HG03139 (cell line): ENCODE measurements around the gene TACC2.

Experiments used
- ATAC-seq: cut with Tn5 transposase; IDR thresholded peaks from one replicate; pipeline ENCODE4 v1.9.1; 2021; ENCODE audit not compliant: unreplicated experiment

The TACC2 gene

DNA sequence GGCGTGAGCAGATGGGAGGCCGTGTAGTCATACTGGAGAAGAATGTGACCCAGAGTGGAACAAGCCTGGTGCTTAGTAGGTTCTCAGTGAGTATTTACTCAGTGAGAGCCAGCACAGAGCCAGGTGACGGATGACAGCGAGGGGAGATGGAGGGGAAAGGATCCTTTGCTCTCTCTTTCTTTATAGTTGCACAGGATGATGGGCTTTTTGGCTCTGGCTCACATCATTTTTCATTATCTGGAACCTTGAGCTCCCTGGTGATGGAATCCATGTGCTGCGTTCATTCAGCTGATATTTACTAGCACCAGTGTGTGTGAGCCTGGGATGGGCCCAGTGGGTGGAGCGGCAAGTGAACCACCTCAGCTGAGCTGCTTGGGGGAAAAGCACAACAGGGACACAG lies 299.3 kb downstream of the TACC2 start:
- no peak for ATAC-seq

DNA sequence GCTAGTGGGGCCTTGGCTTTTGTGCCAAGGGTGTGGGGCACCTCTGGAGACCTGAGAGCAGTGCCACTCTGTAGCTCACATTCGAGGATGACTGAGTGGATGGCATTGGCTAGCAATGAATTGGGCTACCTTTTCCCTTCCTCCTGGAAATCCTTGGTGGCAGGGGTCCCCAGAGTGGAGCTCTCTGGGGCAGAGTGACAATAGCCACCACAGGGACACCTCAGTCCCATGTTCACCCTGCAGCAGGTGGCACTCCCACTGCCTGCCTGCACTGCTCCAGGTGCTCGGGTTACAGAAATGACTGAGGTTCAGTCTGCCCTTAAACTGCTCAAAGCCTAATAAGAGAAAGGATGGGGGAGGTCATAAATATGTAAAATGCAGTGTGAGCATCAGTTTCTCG lies 300.0 kb downstream of the TACC2 start:
- no peak for ATAC-seq

DNA sequence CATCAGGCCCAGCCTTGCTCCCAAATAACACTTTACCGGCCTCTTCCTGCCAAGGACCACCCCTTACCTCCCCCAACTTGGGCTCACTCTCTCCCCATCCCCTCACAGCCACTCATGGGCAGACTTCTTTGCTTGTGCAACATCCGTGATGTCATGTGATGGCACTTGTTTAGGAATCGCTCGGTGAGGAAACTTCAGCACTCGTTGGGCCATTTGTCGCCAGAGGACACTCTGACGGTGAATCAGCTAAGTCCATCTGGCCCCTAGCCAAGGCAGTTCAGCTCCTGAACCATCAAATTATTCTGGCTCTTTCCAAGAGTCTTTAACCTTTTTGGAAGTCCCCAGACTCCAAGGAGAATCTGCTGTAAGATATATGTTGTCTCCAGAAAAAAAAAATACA lies 301.4 kb downstream of the TACC2 start:
- no peak for ATAC-seq

DNA sequence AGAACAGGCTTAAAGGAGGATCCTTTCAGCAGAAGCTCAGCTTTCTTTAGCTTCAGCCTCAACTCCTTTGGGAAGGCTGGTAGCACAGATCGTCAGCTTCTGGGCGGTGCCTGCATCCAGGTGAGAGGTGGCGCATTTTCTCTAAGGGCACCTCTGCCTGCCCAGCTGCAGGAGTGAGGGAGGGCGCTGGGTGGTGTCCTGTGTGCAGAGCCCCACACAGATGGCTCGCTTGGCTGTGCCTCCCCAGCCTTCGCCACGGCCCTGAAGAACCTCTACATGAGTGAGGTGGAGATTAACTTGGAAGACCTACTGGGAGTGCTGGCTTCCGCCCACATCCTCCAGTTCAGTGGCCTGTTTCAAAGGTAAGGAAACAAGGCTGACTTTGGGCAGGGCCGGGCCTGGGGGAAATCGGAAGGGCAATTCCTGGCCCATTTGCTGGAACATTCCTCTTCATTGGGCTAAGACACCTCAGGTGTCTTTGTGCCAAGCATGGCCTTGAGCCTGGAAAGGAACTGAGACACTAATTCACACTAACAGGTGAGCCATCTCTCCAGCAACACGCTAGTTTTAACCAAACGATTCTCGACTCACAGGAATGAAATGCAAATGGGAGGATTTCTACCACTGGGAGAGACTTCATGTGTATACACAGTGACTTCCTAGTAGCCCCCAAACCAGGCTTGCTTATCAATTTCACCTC lies 302.0 kb downstream of the TACC2 start:
- ATAC-seq: no peak

DNA sequence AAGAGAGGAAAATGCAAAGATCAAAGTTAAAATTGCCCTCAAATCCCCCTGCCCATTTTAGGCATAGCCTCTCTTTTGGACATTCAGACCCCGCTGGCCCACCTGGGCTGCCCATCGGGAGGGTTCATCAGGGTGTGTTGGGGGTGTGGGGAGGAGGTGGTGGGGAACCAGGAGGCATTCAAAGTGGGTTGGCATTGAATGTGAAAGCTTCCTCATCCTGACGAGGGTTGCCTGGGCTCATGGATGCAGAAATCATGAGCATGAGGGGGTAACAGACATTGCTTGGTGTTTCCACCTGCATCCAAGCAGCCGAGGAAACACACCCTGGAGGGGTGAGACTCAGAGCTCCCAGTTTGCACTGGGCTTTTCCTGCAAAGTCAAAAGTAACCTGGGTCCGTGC lies 302.8 kb downstream of the TACC2 start:
- ATAC-seq: no peak

DNA sequence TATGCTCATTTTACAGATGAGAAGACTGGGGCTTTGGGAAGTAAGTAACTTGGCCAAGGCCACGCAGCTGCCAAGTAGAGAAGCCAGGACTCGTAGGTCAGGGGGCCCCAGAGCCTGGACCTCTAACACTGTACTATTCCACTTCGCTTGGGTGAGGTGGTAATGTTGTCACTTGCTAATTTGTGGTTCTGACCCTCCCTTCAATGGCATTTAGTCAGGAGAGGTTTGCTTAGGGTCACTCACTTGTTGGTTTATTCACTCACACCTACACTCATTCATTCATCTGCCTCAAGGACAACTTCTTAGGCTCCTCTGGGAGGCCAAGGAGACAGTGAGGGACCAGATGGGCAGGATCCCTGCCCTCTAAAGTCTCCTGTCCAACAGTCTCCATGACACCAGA lies 303.4 kb downstream of the TACC2 start:
- no peak for ATAC-seq

DNA sequence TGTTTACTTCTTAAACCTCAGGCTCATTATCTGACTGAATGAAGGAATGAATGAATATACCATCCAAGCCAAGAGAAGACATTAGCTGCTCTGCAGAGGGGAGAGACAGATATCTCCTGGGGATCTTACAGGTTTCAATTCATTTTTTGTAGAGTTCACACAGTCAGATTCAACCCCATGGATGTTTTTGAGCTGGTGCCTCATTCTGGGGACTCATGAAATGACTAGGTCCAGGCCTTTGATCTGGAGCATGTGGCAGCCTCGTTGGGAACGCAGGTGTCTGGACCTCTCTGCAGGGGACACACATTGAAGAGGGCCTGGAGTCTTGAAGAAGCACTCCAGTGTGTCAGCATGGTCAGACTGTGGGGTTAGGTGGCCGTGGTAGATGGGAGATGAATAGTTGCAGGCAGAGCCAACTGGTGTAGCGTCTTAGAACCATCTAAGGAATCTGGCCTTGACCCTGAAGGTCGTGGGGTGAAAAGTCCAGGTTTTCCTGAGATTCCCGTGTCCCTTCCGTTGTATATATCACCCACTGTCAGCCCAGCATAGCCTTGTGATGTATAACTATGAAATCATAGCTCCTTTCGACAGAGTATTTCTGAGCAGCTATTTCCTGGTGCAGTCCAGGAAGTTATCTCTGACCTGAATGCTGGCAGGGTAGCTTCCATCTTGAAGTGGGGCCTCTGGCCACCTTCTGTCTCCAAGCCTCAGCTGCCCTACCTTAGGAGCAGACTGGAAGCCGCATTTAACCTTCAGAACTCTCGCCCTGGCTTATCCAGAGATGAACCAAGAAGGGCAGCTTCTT lies 304.4 kb downstream of the TACC2 start:
- no peak for ATAC-seq

DNA sequence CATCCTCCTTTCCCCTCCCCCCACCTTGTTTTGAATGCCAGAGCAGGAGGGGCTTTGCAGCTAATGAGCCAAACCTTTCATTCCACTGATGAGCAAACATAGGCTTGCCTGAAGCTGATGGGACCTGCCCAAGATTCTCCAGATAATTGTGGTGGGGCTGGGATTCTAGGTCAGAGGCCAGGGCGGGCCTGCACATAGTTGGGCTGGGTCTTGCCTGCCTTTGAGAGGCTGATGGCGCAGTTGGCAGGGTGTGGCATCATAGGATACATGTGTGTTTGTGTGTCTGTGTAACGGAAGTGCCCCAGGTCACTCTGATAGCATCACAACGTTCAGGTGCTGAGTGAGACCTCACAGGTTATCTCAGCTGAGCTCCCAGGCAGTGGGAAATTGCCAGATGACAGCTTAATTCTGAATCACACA lies 305.0 kb downstream of the TACC2 start:
- no peak for ATAC-seq

DNA sequence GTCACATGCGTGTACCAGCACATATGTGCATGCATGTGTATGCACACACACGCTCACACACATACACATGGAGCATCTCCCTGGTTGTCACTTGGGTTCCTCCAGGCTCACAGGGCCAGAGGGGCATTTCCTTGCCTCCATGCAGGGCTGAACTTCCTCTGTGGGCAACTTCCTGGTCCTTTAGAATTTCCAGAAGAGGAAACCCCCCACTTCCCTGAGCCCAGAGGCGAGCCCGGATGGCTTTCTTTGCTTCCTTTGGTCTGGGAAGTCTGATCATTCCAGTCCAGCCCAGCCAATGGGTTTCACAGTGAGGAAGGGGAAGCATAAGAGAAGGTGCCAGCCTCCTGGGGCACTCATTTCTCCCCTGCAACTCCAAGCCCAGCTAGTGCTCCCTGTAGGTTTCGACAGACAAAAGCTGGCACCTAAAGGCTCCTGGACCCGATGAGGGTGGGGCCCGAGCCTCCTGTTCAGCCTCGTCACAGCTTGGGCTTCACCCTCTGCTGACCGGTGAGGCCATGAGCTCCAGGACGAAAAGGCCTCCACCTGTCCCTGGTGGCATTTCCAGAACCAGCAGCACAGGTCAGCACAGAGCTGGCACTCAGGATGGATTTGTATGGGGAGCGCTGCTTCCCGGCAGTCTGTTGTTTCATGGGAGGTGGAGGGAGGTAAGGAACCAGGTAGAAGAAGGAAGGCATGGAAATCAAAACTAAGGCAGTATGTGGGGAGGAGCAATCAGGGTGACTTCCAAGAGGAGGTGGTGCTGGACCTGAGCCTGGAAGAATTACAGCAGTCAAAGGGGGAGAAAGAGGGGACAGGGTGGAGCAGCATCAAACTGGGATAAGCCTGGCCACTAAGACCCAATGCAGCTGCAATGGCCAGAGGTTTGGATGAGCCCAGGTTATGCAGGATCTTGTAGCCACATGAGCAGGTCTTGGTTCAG lies 305.8 kb downstream of the TACC2 start:
- no peak for ATAC-seq

DNA sequence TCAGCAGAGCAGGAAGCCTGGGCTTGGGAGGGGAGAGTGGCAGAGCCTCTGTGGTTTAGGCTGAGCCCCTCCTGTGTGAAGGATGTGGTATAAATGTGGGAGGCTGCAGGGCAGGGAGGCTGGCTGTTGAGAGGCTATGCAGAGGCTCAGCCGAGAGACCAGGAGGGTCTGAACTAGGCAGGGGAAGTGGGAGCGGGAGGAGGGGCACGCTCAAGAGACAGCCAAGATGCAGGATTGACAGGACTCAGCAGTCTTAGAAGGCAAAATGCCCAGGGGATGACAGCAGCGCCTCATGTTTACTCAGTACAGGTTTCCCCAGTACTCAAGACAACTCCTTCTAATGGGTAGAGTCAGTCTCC lies 306.5 kb downstream of the TACC2 start:
- no peak for ATAC-seq

DNA sequence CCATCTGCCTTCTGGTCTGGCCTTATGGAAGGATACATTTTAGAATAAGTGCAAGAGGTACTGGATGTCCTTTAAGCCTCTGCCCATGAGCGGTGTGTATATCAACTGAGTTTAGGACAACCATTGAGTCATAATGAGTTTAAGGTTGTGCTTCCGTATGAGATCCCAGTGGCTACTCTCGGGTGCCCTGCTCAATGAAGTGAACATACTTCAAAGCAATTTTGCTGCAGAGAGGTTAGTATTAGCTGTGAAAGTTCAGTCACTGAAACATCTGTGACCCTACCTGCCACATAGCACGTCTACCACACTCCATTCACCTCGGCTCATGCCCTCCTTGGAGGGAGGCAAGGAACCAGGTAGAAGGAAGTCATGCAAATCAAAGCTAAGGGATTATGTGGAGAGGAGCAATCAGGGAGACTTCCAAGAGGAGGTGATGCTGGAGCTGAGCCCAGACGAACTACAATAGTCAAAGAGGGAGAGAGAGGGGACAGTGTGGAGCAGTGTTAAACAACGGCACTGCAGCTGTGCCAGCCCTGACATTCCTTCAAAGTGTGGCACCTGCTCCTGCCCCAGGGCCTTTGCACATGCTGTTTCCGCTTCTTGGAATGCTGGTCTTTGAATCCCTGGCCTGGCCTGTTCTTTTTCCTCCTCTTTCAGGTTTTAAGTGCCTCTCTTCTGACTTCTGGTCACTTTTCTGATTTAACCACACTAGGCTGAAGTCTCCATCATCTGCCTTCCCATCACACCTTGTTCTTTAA lies 307.6 kb downstream of the TACC2 start:
- no peak for ATAC-seq

DNA sequence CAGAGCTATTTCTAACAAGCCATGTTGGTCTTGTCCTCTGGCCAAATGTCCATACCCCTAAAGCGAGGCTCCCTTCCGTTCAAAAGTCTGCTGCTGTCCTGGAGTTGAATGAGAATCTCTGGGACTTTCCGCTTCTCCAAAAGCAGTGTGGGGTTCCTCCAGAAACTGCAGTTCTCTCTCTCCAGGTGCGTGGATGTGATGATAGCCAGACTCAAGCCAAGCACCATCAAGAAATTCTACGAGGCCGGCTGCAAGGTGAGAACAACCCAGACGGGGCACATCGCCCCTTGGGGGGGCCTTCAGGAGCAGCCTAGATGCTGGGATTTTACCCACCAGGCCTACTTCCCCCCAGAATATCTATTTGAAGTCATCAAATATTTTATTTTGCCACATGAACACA lies 308.6 kb downstream of the TACC2 start:
- ATAC-seq: no peak

DNA sequence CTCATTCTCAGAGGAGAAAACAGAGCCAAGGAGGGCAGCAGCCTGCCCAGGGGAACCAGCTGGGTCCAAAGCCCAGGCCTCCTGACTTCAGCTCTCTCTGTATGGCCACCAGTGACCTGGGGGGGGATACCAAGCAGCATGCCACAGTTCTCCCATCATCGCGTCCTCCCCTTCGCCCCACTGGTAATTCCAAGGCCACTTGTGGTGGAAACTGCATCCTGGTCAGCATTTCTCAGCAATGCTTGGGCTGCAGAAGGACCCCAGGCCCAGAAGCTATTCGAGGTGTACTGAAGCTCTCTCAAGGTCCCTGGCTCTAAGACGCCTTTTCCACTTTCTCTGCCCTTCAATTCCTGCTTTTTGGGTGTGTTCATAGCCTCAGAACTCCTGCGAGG lies 309.2 kb downstream of the TACC2 start:
- ATAC-seq: no peak

DNA sequence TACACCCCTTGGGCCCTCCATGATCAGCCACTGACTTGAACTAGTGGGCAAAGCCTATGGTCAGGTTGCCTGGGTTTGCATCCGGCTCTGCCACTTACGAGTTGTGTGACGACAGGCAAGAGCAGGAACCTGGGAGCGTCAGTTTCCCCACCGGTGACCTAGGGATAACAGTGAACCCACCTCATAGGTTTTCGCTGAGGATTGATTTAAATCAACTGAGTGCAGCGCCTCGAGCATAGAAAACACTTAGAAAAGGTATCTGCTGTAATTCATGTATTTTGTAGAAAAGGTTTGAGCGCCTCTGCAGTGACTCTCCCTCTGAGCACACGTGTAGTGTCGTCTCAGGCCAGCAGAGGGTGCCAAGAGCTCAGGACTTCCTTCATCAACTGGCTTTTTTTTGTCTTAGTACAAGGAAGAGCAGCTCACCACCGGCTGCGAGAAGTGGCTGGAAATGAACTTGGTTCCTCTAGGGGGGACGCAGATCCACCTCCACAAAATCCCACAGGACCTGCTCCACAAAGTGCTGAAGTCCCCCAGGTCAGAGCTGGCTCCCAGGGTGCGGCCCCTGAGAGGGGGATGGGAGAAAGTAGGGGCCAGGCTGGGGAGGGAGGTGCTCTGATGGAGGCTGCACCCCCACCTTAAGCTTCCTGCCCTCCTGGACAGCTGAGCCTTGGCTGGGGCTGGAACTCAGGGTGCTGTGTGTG lies 309.8 kb downstream of the TACC2 start:
- ATAC-seq: peak; percentile 68

DNA sequence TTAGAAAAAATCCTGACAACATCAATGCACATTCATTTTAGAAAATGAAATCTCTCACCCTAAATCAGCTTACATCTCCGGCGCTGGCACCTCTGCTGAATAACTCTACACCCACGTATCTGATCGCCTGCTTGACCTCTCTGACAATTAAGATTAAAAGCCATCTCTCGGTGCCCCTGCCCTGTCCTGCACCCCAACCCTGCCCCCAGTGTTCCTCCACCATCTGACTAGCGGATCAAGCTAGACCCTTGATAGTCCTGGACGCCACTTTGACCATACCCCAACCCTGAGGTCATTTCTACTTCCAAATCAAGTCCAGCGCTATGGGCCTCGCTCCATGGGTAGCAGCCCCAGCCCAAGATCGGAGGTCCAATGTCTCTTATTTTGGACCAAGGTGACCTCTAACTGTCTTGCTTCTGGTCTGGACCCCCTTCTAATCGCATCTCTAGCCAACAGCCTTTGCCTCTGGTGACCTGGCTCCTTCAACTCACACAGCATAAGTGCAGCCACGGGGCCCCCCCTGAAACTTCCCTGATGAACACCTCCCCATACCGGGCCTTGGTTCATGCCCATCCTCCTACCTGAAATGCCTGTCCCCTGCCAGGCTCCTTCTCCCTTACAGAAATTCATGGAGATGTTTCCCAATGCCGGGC lies 310.6 kb downstream of the TACC2 start:
- ATAC-seq: no peak

DNA sequence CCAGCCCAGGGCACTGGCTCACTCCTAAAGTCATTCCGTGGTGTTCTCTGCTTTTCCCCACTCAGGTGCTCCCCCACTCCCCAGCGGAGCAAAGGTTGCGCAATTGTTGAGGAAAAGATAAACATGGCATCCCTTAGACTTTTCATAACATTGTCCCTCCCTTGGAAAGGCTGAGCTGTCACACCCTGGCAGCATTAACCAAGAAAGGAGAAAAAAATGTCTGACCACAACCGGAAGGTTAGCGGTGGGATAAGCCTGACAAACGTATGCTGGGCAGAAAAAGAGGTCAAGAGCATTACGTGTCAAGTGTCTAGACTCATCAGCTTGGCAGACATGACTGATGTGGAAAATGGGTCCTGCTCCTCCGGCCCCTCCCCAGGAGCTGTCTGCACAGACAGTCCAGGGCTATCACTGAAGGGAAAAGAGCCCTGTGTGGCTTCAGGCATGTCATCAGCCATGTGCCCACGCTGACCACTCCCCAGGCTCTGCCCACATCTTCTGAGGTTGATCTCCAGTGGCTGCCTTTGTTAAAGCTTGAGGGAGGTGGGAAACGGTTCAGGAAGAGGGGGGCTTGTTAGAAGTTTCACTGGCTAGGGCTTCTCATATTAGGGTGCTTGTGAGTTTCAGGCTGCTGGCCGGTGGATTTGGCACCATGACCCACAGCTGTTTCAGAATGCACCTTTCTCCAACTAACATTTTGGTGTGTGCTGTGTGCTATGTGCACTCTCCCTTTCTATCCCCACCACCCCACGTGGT lies 312.3 kb downstream of the TACC2 start:
- ATAC-seq: no peak

DNA sequence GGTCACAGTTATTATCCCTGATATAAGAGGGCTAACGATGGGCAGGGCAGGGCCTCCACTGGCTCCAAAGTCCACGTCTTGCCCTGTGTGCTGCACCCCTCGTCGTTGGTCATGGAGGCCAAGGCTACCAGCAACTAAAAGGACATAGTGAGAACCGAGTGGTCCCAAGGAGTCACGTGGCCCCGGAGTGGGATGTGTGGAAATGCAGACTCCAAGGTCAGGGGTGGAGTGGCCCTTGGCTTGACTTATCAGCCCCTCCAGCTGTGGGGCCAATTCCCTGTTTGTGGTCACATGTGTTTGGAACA lies 312.8 kb downstream of the TACC2 start:
- ATAC-seq: no peak

DNA sequence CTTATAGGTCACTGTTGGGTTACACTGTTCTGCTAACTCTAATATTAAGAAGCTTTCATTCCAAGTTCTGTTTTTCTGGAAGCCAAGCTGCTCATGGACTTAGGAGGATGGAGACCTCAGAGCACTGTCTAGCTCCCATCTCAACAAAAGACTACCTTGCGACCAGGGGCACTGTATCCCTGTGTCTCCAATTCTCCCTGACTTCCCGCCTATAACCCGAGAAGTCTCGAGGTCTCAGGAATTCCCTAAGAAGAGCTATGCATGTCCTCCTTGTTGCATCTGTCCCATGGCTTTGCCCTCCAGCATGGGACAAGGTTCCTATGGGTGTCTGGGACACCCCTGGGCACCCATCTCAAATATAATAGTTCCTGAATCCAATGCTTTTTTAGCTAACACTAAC lies 313.4 kb downstream of the TACC2 start:
- ATAC-seq: no peak
